ENCODE results near the gene MAN2B2. TPM values are rescaled to one million over a fixed set of nuclear protein-coding genes. Genes with fewer than 3 reads are reported as not detected.

Gene MAN2B2
- total and polyA plus RNA-seq, 8 donors = 12.7 to 22.9 (median 17.1) TPM

- intact Hi-C loops (cut with DNase I) = no loop called here
- Histone ChIP-seq H3K4me3 (no peak overlapping the region), H3K4me1 (no peaks in the 10 kb centered on the region), H3K9me3 (no peaks in the 10 kb centered on the region), H3K27ac (no peak overlapping the region), H3K36me3 (no peaks in the 10 kb centered on the region), H3K27me3 (peaks cover 0 to 17% (median 0%) of the 10 kb centered on the region in 4 donors)
- no peak for TF ChIP-seq CTCF (IDR thresholded peaks at IDR 0.05)
- no peak for DNase-seq
- FAIRE-seq = no peak
- ATAC-seq = no peak
- WGBS, 2 donors = 68 to 82% methylated on average over 15 of the region's 15 CpGs
These were observed 36.9 kb upstream of the MAN2B2 start for GRCh38 chr4:6538111-6538510.

- intact Hi-C loops (cut with DNase I) = no loop called here
- no peak overlapping the region for H3K27ac ChIP-seq
- FAIRE-seq (no peak), ATAC-seq (peak in 2 of 4 donors; percentile 60 to 62), DNase-seq (no peak)
- no peaks in the 10 kb centered on the region for H3K36me3 ChIP-seq
- H3K27me3 ChIP-seq = peaks cover 0 to 17% (median 0%) of the 10 kb centered on the region in 4 donors
- no peaks in the 10 kb centered on the region for H3K4me1 ChIP-seq
- no peak overlapping the region for H3K4me3 ChIP-seq
- TF ChIP-seq CTCF (IDR thresholded peaks at IDR 0.05) = no peak
- no peaks in the 10 kb centered on the region for H3K9me3 ChIP-seq
- WGBS, 2 donors = 16 to 18% methylated on average over 22 of the region's 22 CpGs
These were observed 36.4 kb upstream of the MAN2B2 start for GRCh38 chr4:6538575-6538974.

DNA sequence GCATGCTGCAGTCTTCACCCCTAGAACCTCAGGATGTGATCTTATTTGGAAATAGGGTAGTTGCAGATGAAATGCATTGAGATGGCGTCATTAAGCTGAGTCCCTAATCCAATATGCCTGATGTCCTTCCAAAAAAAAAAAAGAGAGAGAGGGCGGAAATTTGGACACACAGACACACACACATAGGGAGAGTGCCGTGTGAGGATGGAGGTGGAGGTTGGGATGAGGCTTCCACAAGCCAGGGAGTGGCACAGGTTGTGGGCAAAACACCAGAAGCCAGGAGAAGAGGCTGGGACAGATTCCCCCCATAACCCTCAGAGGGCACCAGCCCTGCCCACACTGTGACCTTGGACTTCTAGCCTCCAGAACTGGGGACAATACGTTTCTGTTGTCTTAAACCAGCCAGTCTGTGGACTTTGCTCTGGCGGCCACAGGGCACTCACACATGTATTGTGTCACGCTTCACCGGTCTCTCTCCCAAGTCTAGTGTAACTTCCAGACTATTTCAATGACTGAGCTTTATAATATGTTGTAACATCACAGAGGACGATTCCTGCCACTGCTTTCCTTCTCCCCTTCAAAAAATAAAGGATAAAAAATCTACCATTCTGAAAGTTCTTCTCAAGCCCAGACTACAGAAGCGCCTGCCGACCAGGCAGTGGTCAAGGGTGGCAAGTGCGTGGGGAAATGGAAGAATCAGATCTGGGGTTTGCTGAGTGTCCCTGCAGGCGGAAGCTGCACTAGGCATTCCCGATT is 35.8 kb upstream of the MAN2B2 start:
- Histone ChIP-seq H3K9me3 (no peaks in the 10 kb centered on the region), H3K36me3 (no peaks in the 10 kb centered on the region), H3K27ac (no peak overlapping the region), H3K27me3 (peaks cover 0 to 17% (median 0%) of the 10 kb centered on the region in 4 donors), H3K4me1 (no peaks in the 10 kb centered on the region), H3K4me3 (no peak overlapping the region)
- FAIRE-seq (no peak), DNase-seq (no peak), ATAC-seq (peak in 2 of 4 donors; percentile 42 to 44)
- intact Hi-C loops (cut with DNase I) = no loop called here
- WGBS, 2 donors = 45 to 54% methylated on average over 13 of the region's 13 CpGs
- TF ChIP-seq CTCF (IDR thresholded peaks at IDR 0.05) = no peak

DNA sequence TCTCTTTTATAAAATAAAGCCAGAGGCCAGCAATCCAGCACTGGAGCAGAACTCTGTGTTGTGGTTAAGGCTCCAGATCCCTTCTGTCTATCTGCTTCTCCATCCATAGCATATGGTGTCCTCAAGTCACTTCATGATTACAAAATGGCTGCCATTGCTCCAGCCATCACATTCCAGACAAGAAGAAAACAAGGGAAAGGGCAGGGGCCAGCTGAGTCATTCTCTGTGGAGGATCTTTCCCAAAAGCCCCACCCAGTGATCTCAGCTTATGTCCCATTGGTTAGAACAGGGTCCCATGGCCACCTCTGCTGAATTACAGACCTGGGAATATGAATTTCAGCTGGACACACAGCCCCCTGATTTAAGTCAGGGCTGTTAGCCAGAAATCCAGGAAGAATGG is 34.1 kb upstream of the MAN2B2 start:
- H3K9me3 ChIP-seq = no peaks in the 10 kb centered on the region
- TF ChIP-seq CTCF (IDR thresholded peaks at IDR 0.05) = no peak
- FAIRE-seq (no peak), DNase-seq (no peak), ATAC-seq (no peak)
- no peaks in the 10 kb centered on the region for H3K4me1 ChIP-seq
- no peaks in the 10 kb centered on the region for H3K36me3 ChIP-seq
- no peak overlapping the region for H3K27ac ChIP-seq
- H3K4me3 ChIP-seq = no peak overlapping the region
- peaks cover 0 to 17% (median 0%) of the 10 kb centered on the region in 4 donors for H3K27me3 ChIP-seq
- intact Hi-C loops (cut with DNase I) = loop anchor here in 1 of 3 donors (10.0 kb wide), 1 partner anchor 296 kb away; no protein-coding TSS in a partner anchor

DNA sequence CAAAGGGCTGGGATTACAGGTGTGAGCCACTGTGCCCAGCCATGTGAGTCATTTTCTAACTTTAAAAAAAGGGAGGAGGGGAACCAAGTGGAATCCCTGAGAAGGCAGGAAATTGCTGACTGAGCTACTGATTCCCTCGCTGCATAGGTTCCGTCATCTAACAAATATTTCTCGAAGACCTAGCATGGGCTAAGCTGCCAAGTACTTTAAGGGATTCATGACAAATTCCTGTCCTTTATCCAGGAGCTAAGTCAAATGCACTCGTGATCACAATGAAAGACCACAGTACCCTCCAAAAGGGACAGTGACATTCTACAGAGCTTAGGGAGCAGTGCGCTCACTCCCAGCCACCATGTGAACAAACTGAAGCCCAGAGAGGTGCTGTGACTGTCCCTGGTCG is 33.2 kb upstream of the MAN2B2 start:
- Histone ChIP-seq H3K9me3 (no peaks in the 10 kb centered on the region), H3K27me3 (peaks cover 0 to 17% (median 0%) of the 10 kb centered on the region in 4 donors), H3K4me1 (no peaks in the 10 kb centered on the region), H3K27ac (no peak overlapping the region), H3K4me3 (no peak overlapping the region), H3K36me3 (no peaks in the 10 kb centered on the region)
- 54% methylated on average over 6 of the region's 6 CpGs for WGBS, 2 donors
- DNase-seq = no peak
- FAIRE-seq = no peak
- ATAC-seq = no peak
- intact Hi-C loops (cut with DNase I) = loop anchor here in 1 of 3 donors (10.0 kb wide), 1 partner anchor 297 kb away; no protein-coding TSS in a partner anchor
- no peak for TF ChIP-seq CTCF (IDR thresholded peaks at IDR 0.05)
